Left lobe of liver (tissue), 2 donors: ENCODE data around the gene UGT3A2. TPM values are rescaled to one million over a fixed set of nuclear protein-coding genes. Genes with fewer than 3 reads are reported as not detected.
"Not testable (repeated sequence)": the region's sequence is repeated elsewhere in the genome, so short reads cannot be mapped to it uniquely, and the experiment has no call there.

ENCODE experiments used
- ATAC-seq: fragments of 200-7000 bp; cut with Tn5 transposase; one replicate; pipeline ENCODE4 v1.9.1; 2020; ENCODE audit warnings: mild to moderate bottlenecking, moderate library complexity
- DNase-seq: peaks from one replicate; pipeline ENCODE4 v3.0.0-alpha.2; 2020; ENCODE audit warnings: low spot score
- total RNA-seq: library from RNA; stranded (reverse); gene quantifications from one replicate; pipeline ENCODE4 v1.2.1, GENCODE V29; 2021
- donor health status: DM: no; HTN: no; CAD: no; lungs with moderate emphysema.
- donor health status: DM: no; HTN: yes; CAD: no.

Gene UGT3A2
- total RNA-seq, 1 donor from 2014 or later = 0.18 TPM

DNA sequence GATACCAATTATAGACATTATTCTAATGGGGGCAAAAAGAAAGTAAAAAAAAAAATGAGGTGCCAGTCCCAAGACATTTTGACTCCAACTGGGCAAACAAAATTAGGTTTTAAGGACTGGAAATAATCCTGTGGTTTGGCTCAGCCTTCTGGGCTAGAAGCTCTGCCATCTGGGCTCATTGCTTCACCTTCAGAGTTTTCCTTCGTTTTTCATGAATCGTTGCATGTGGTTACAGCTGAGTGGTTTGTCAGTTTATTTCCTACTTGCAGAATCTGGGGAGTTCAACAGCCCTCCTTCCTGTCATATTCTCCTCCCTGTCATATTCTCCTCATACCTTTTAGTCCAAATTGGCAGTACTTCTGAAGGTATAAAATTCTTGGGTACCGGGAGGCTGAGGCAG lies 12.0 kb downstream of the UGT3A2 start:
- ATAC-seq = no peak
- no peak for DNase-seq

DNA sequence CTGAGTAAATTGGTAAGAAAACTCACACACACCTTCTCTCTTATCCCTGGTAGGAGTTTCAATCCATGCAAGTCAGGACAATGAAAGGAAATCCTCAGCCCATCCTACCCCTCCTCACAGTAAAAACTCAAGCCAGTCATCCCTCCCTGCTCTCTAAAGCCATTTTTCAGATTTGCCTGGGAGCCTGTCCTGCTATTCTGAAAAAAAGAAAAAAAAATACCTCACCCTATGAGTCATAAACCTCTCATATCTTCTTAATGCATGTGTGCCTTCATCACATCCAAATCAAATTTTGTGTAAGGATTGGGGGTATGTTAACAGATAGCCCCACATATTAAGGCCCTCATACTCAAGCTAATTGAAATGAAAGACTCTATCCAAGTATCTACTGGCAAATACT lies 14.1 kb downstream of the UGT3A2 start:
- DNase-seq (no peak), ATAC-seq (no peak)

DNA sequence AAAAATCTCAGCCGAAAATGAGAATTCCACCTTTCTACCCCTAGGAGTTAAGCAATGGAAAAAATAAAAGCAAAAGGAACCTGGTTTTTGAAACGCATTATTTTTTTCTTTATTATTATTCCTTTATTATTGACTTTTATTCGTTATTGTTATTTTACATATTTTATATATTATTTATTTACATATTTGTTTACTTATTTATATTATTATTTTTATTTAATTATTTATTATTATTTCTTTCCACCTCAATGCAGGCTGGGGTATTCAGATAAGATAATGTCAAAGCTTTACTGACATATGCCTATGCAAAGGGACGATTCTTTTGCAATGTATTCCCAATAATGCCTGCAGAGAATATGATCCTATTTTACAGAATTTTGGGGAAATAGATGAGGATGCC lies 16.7 kb downstream of the UGT3A2 start:
- ATAC-seq = no peak
- DNase-seq = no peak

DNA sequence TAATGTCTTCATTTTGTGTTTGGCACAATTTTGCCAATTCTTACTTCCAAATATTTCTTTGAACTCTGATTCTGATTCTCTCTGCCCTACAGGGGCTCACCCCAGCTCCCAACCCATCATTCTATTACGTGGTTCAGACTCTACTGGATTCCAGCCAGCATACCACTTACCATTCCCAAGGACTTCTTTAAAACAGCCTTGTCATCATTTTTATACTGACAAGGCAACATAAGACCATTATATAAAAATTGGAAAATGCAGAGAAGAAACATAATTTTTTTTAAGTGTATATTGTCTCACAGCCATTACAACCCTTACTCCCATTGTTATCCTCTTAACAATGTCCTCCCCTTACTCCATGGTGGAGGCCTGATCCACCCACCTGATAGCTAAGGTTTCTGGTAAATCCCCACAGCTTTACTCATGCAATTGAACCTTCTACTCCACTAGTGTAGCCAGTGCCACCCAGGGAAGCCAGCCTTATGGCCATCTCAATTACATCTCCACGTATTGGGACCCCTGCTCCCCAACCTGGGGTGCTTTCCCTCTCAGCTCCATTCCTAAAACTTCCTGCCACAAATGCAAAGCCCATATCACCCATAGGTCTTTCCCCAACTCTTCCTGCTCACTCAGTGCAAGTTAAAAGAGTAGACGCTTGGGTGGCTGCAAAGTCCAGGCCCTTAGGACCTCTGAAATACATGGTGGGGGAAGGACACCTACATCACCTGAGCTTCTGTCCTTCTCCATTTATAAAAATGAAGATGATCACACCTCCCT lies 19.1 kb downstream of the UGT3A2 start:
- ATAC-seq (no peak), DNase-seq (no peak)

DNA sequence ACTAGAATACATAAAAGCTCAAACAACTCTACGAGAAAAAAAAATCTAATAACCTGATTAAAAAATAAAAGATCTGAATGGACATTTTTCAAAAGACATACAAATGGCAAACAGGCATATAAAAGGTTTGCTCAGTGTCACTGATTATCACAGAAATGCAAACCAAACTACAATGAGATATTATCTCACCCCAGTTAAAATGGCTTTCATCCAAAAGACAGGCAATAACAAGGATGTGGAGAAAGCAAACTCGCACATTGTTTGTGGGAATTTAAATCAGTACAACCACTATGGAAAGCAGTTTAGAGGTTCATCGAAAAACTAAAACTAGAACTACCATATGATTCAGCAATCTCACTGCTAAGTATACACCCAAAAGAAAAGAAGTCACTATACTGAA lies 20.8 kb downstream of the UGT3A2 start:
- DNase-seq = no peak
- ATAC-seq = no peak

DNA sequence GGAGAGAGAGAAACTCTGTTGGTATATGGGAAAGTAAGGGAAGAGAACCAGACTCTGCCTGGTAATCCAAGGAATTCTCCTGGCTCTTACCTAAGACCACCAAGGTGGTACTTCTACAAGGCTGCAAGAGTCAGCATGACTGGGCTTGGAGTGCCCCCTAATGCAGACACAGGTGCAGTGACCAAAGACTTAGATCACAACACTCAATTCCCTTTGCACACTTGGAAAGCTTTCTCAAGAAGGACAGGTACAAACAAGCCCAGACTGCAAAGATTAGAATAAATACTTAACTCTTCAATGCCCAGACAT lies 25.2 kb downstream of the UGT3A2 start:
- DNase-seq (no peak), ATAC-seq (peak; percentile 39)

DNA sequence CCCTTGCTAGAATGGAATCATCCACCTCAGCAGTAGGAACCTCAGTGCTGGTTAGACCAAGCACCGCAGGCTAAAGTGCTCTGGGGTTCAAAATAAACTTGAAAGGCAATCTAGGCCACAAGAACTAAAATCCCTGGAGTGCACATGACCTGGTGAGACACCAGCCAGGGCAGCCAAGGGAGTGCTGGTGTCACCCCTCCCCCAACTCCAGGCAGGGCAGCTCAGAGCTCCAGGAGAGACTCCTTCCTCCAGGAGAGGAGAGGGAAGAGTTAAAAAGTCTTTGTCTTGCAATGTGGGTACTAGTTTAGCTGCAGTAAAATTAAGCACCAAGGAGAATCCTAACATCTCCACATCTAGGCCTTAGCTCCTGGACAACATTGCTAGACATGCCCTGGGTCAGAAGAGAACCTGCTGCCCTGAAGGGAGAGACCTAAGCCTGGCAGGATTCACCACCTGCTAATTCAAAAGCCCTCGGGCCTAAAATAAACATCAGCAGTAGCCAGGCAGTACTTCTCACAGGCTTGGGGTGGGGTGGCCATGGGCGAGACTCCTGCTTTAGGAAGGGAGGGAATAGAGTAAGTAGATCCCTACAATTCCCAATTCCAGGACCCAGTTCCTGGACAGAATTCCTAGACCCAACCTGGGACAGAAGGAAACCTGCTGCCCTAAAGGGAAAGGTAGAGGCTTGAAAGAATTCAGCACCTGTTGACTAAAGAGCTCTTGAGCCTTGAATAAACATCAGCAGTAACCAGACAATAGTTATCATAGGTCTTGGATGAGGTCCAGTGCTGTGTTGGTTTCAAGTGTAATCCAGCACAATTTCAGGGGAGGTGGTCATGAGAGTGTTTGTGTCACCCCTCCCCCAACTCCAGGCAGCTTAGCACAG lies 25.8 kb downstream of the UGT3A2 start:
- ATAC-seq = no peak
- no peak for DNase-seq

DNA sequence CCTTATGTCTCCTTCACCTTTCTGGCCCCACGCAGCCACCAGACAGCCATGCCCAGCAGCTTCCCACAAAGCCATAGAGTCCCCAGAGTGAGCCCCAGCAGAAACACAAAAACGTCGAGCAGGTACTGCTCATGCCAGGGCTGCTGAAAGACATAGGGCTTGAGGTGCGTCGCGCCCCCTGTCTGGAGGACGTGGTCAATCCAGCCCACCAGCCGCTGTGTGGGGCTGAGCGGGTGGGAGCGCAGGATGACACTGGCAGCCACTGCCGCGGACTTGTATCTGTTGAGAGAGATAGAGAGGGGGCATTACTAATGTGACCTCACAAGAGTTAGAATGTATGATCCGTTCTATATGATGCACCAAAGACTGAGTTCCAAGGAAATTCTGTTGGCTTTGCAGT lies 31.0 kb downstream of the UGT3A2 start:
- no peak for ATAC-seq
- DNase-seq = no peak

DNA sequence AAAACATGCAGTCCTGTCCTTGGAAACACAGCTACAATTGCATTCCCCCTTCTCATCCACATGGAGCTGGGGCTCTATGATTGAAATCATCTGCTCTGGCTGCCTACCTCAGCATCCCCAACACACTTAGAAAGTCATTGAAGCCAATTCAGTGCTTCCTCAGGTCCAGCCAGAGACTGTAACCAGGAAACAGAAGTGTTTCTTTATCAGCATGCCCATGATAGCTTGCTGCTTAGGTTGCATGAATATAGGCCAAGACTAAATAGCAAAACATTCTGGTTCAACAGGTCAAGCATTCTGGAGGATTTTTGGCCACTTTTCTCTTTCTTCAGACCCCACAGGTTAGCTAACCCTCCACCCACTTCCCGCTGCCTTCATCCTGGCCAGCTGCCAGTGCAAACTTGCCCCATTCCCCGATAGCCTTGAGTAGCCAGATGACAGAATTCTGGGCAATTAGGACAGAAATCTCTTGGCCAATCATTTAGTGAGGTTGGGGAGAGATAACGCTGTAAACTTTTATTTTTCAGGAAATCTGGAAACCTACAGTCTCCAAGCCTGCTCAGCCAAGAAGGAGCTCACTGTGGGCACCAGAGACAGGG lies 32.0 kb downstream of the UGT3A2 start:
- not testable (repeated sequence) for DNase-seq
- peak; percentile 44 for ATAC-seq

DNA sequence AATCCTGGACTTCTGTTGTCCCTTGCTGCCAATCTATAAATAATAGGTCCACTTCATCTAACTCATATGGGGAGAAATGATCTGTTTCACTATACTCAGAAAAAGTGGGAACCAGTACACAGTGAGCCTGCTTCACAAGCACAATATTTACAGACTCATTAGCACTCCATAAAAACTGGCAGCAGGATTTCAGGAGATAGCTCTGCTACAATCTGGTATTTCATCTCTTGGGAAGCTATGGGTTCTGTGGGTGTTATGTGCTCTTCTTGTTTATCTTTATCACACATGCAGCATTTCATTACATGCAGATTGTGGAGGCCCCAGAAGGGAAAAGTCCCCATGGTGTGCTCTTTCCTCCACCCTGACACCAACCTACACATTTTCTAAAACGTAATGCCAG lies 33.2 kb downstream of the UGT3A2 start:
- DNase-seq (no peak), ATAC-seq (no peak)

DNA sequence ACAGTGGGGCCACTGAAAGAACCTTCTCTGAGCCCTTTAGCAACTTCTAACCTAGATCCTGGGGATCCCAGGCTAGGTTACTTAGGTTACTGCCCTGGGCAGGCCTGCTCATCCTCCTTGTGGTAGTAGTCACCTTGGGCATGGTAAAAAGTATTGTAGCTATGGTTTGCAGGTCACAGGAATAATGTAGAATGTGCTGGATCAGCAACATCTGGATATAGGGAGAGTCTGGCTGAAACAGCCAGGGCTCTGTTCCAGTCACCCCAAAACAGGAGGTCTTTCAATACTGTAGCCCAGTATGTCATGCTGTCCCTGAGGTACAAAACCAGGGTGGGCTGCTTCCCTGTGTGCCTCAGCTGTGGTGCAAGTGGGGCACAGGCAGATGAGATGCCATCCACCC lies 33.6 kb downstream of the UGT3A2 start:
- ATAC-seq (no peak), DNase-seq (no peak)

DNA sequence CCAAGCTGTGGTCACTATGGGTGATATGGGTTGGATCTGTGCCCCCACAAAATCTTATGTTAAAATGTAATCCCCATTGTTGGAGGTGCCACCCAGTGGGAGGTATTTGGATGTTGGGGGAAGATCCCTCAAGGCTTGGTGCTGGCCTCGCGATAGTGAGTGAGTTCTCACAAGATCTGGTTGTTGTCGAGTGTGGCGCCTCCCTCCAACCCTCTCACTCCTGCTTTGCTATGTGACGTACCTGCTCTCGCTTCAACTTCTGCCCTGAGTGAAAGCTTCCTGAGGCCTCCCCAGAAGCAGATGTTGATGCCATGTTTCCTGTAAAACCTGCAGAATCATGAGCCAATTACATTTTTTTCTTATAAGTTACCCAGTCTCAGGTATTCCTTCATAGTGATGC lies 35.5 kb downstream of the UGT3A2 start:
- DNase-seq = no peak
- ATAC-seq = no peak

DNA sequence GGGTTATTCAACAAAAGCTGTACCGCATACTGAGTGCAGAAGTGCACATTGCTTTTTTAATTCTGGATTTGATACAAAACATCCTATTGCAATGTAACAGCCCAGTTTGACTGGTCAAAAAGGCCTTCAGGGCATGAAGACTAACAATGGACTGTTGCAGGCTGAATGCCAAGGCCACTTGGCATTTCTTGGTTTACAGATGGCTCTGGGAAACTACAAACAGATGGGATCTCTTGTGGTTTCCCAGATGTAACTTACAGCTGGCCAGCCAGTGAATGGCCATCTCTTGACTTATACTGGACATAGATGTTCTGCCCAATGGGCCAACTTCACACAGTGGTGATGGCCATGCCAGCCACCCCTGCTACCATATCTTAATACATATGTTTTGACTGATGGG lies 36.8 kb downstream of the UGT3A2 start:
- no peak for ATAC-seq

DNA sequence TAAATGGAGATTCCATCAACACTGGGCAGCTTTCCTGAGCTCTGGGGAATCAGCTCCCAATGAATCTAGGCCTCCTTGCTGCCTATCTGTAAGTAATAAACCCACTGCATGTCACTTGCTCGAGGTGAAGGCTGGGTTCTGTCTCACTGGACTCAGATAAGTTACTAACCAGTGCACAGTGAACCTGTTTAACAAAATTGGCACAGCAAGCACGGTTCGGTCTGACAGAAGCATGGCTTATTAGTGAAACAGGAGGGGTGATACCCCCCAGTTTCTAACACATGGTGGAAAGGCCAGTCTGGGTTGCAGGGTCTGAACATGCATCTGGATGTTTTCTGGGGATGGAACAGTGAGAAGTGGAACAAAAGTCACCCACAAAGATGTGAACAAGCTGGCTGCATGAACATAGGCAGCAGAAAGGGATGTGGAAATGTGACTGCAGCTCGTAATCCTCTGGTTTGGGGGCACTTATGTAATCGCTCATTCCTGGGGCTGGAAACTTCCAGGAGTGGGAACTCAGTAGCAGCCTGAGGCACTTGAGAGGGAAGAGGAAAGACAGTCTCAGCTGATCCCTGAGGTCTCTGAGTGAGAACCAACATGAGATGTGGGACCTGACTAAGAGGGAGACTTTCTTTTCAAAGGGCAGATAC lies 37.7 kb downstream of the UGT3A2 start:
- ATAC-seq (no peak), DNase-seq (no peak)

More for the DNA sequence above, 36.8 kb downstream of the UGT3A2 start:
- DNase-seq = no peak

DNA sequence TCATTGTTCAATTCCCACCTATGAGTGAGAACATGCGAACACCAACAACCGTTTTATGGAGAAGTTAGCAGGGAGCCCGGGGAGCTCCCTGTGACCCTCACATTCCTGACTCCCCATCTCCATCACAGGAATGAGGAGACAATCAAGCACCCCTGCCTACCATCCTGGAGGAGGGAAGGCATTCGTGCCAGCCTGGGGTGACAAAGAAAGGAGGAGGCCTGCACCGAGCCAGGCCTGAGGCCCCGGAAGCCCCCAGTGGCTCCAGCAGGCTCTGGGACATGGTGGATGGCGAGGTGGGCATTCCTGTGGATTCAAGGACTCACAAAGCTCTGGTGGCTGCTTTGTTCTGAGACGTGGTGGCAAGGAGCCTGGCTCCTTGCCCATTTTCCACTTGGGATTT lies 39.0 kb downstream of the UGT3A2 start:
- ATAC-seq (no peak), DNase-seq (no peak)

DNA sequence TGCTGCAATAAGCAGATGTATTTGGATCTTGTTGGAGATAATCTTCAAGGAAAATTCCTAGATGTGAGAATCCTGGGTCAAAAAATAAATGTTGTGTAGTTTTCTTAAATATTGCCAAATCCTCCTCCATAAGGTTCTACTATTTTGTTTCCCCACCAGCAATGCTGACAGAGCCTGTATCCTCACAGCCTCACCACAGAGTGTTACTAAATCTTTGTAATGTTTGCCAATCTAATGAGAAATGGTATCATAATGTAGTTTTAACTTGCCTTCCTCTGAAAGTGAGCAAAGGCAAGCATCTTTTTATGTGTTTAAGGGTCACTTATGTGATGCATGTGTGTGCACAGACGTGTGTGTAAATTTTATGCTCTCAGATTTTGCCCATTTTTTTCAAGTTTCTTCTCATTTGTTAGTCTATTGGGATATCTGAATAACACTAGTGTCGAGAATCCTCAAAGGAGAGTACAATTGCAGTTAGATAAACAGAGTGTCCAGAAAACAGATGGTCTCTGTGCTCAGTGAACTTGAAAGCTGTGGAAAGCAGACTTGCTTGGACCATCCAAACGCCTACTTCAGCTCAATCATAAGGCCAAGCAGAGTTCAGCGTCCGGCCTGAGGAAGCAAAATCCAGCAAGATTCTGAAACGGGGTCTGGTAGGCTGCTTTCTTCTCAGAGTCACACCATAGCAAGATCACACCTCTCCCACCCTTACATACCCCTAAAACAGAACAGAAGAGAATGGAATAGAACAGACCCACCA lies 39.8 kb downstream of the UGT3A2 start:
- DNase-seq (no peak), ATAC-seq (no peak)

DNA sequence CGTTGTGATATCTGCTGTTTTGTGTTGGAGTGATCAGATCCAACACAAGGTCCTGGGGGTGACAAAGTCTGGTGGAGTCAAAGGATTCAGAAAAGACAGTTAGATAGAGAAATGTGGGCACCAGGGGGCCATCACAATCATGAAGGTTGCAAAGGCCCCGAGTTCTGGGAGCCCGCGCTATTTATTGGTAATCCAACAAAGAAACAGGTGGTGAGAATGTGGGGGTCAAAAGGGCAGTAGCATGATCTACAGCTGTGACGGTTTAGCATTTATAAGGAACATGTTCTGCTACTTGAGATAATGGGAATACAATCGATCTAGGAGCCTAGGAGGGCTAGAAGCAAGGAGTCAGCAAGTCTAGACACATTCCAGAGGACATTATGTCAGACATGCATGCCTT lies 44.4 kb downstream of the UGT3A2 start:
- ATAC-seq, DNase-seq: not testable (repeated sequence)

DNA sequence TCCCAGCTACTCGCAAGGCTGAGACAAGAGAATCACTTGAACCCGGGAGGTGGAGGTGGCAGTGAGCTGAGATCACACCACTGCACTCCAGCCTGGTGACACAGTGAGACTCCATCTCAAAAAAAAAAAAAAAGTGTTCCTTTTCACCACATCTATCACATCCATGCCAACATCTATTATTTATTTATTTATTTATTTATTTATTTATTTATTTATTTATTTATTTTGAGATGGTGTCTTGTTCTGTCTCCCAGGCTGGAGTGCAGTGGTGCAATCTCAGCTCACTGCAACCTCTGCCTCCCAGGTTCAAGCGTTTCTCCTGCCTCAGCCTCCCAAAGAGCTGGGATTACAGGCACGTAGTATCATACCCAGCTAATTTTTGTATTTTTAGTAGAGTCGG lies 47.1 kb downstream of the UGT3A2 start:
- not testable (repeated sequence) for DNase-seq, ATAC-seq

DNA sequence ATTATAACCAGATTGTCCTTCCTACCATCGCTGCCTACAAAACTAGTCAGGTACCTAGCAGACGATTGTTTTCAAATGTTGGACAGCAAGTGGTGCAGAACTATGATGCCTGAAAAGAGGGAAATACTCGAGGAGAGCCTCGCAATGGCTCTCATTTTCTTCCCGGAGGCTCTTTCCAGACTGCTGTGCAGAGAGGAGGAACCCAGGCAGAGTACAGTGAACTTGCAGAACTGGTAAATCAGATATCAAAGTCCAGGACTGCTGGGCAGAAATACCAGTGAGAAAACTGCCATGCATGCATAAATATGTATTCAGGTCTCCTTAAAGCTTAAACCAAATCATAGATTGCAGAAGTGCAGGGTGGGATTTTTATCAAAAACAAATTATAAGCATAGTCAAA lies 49.1 kb downstream of the UGT3A2 start:
- ATAC-seq (peak; percentile 94), DNase-seq (no peak)

DNA sequence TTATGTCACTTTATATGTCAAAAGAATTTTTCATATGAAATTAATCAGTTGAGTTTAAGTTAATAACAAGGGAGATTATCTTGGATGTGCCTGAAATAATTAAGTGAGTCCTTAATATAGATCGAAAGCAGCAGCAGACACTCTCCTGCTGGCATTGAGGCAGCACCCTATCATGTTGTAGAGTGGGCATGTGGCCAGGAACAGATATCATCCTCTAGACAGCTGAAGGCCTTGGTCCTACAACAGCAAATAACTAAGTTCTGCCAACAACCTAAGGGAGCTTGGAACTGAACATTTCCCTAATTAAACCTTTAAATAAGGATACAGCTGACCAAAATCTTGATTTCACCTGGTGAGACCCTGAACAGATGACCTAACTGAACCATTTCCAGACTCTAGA lies 49.7 kb downstream of the UGT3A2 start:
- peak; percentile 50 for DNase-seq

DNA sequence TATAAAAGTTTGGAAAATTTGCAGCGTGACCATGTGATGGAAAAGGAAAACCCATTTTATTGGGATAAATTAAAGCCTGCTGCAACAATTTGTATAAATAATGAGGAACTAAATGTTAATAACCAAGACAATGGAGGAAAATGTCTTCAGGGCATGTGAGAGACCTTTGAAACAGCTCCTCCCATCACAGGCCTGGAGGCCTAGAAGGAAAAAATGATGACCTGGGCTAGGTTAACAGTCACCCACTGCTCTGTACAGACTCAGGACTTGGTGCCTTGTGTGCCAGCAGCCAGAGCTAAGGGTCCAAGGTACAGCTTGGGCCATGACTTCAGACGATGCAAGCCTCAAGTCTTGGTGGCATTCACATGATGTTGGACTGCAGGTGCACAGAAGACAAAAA lies 53.5 kb downstream of the UGT3A2 start:
- DNase-seq (no peak), ATAC-seq (no peak)

More for the DNA sequence above, 49.7 kb downstream of the UGT3A2 start:
- peak; percentile 81 for ATAC-seq
